Lung (tissue), 12 donors: ENCODE data around the gene RIBC2. TPM values are rescaled to one million over a fixed set of nuclear protein-coding genes. Genes with fewer than 3 reads are reported as not detected.

Experiments used
- ATAC-seq: fragments of 200-7000 bp; cut with Tn5 transposase; one replicate; pipeline ENCODE4 v1.9.1; 2020; ENCODE audit warnings: moderate number of reproducible peaks; ENCODE audit not compliant: insufficient read depth, low FRiP score
- DNase-seq, 3 donors: peaks; one replicate each; pipeline ENCODE4 v3.0.0-alpha.2; 2013 to 2017
- H3K27ac ChIP-seq, 2 donors: one replicate each; pipeline ENCODE4 v1.5.1; 2013; ENCODE audit warnings: mild to moderate bottlenecking in 2 of 2, moderate library complexity in 2 of 2, control low read depth in 1 of 2, inconsistent platforms in 1 of 2, low read depth in 1 of 2, low read length in 1 of 2
- H3K27me3 ChIP-seq, 3 donors: one replicate each; pipeline ENCODE4 v1.5.1; 2013; ENCODE audit warnings: low read length in 2 of 3; ENCODE audit not compliant: control insufficient read depth in 3 of 3, insufficient read depth in 3 of 3
- H3K36me3 ChIP-seq, 4 donors: one replicate each; pipeline ENCODE4 v1.5.1; 2013; ENCODE audit warnings: low read length in 4 of 4, mild to moderate bottlenecking in 1 of 4, moderate library complexity in 1 of 4; ENCODE audit not compliant: control insufficient read depth in 4 of 4, insufficient read depth in 4 of 4
- H3K4me1 ChIP-seq, 5 donors: one replicate each; pipeline ENCODE4 v1.5.1; 2013; ENCODE audit warnings: low read length in 5 of 5, mild to moderate bottlenecking in 2 of 5, moderate library complexity in 1 of 5; ENCODE audit not compliant: control insufficient read depth in 5 of 5, insufficient read depth in 5 of 5
- H3K4me3 ChIP-seq: one replicate; pipeline ENCODE4 v1.5.1; 2013; ENCODE audit warnings: mild to moderate bottlenecking, control low read depth, moderate library complexity
- H3K9ac ChIP-seq, 2 donors: one replicate each; pipeline ENCODE4 v1.5.1; 2013; ENCODE audit warnings: low read length in 2 of 2, control low read depth in 1 of 2; ENCODE audit not compliant: insufficient read depth in 1 of 2
- H3K9me3 ChIP-seq, 4 donors: one replicate each; pipeline ENCODE4 v1.5.1; 2013; ENCODE audit warnings: low read length in 3 of 4, mild to moderate bottlenecking in 1 of 4, moderate library complexity in 1 of 4; ENCODE audit not compliant: control insufficient read depth in 4 of 4, insufficient read depth in 3 of 4
- WGBS, 2 donors: extraction: QIAGEN DNeasy Blood & Tissue Kit; methylation state at CpG; one replicate each; pipeline ENCODE4 v1.1.7; 2013; 5-methylcytosine and 5-hydroxymethylcytosine counted together
- polyA plus RNA-seq, 2 donors: library from polyadenylated mRNA; stranded (reverse); fragments of 200-250 nt; gene quantifications; one replicate each; pipeline ENCODE4 v1.2.1, GENCODE V29; 2013
- total RNA-seq, 2 donors: library from RNA; depleted of rRNA in 1 of 2; stranded (reverse); fragments of >200 nt in 1 of 2; gene quantifications; one replicate each; pipeline ENCODE4 v1.2.1, GENCODE V29; 2014 to 2021
- TF ChIP-seq, protein P1 (sequence below): IDR thresholded peaks from 2 replicates; pipeline ENCODE4 v1.5.1; 2012; ENCODE audit warnings: mild to moderate bottlenecking; ENCODE audit errors: control extremely low read depth, extremely low read depth
- donor health status: control.
- donor health status: control.
- donor health status: Bipolar disorder and iron deficiency.
- donor health status: healthy.
- donor health status: DM: yes; HTN: yes; CAD: no.

The RIBC2 gene
- total and polyA plus RNA-seq, 4 donors, result 2.8 to 8.1 (median 5.7) TPM

DNA sequence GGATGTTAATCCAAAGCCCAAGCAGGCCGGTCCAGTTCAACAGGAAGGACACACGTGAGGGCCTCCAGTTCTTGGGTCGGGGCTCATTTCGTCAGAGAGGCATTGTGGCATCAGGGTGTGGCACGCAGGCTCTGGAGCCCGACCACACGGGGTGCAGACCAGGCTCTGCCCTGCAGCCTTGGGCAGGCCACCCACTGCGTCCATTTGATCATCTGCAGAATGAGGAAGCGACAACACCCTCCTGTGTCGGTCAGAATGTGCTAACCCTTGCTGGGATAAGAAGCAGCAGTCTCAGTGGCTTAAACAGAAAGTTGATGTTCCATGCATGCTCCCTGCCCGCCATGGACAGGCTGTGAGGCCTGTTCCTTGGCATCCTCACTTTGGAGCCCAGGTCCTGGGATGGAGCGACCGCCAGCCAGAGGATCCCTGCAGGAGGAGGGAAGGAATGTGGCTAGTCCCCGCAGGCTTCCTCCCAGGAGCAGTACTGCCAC is 10.8 kb downstream of the RIBC2 start:
- H3K36me3 ChIP-seq, result no peaks in the 10 kb centered on the region
- no peak overlapping the region for H3K27ac ChIP-seq
- TF ChIP-seq, protein P1, sequence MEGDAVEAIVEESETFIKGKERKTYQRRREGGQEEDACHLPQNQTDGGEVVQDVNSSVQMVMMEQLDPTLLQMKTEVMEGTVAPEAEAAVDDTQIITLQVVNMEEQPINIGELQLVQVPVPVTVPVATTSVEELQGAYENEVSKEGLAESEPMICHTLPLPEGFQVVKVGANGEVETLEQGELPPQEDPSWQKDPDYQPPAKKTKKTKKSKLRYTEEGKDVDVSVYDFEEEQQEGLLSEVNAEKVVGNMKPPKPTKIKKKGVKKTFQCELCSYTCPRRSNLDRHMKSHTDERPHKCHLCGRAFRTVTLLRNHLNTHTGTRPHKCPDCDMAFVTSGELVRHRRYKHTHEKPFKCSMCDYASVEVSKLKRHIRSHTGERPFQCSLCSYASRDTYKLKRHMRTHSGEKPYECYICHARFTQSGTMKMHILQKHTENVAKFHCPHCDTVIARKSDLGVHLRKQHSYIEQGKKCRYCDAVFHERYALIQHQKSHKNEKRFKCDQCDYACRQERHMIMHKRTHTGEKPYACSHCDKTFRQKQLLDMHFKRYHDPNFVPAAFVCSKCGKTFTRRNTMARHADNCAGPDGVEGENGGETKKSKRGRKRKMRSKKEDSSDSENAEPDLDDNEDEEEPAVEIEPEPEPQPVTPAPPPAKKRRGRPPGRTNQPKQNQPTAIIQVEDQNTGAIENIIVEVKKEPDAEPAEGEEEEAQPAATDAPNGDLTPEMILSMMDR, result no peak
- no peaks in the 10 kb centered on the region for H3K27me3 ChIP-seq
- H3K9me3 ChIP-seq, result peaks cover 0 to 9% (median 2%) of the 10 kb centered on the region in 4 donors
- H3K9ac ChIP-seq, result no peak overlapping the region
- WGBS, 2 donors, result 62 to 80% methylated on average over 14 of the region's 14 CpGs
- ATAC-seq (no peak), DNase-seq (no peak)
- no peaks in the 10 kb centered on the region for H3K4me1 ChIP-seq
- H3K4me3 ChIP-seq, result no peak overlapping the region

GRCh38 chr22:45425101-45425500 is 11.6 kb downstream of the RIBC2 start:
- H3K4me1 ChIP-seq, result no peaks in the 10 kb centered on the region
- ATAC-seq (no peak), DNase-seq (no peak)
- H3K36me3 ChIP-seq, result no peaks in the 10 kb centered on the region
- H3K9me3 ChIP-seq, result peaks cover 0 to 9% (median 2%) of the 10 kb centered on the region in 4 donors
- TF ChIP-seq, protein P1, result no peak
- WGBS, 2 donors, result 77 to 84% methylated on average over 5 of the region's 5 CpGs
- no peaks in the 10 kb centered on the region for H3K27me3 ChIP-seq
- H3K27ac ChIP-seq, result no peak overlapping the region
- H3K4me3 ChIP-seq, result no peak overlapping the region
- no peak overlapping the region for H3K9ac ChIP-seq

DNA sequence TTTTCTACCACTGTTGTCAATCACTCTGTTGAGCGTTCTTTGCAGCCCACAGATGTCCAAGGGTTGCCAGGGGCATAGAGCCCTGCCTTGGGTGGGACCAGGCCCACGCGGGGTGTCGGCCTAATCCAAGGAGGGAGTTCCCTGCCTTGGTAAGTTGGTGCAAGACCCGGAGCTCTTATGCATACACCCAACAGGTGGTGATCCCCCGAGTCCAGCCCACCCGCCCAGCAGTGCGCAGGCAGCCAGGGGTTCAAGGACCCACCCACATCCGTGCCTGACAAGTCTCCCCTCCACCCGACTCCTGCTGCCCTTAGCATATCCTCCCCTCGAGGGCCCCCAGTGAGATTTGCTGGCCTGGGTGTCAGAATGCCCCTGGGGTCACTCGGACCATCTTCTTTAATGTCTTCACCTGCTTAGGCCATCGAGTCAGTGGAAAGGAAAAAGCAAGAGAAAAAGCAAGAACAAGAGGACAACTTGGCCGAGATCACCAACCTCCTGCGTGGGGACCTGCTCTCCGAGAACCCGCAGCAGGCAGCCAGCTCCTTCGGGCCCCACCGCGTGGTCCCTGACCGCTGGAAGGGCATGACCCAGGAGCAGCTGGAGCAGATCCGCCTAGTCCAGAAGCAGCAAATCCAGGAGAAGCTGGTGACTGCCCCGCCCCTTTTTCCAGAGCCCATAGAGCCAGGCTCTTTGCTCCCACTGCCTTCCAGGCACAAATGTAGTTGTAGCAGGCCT is 12.2 kb downstream of the RIBC2 start:
- H3K27me3 ChIP-seq, result no peaks in the 10 kb centered on the region

More for the DNA sequence above, 12.2 kb downstream of the RIBC2 start:
- DNase-seq (no peak), ATAC-seq (no peak)
- H3K9ac ChIP-seq, result no peak overlapping the region
- H3K4me3 ChIP-seq, result no peak overlapping the region
- H3K9me3 ChIP-seq, result peaks cover 0 to 9% (median 2%) of the 10 kb centered on the region in 4 donors
- no peaks in the 10 kb centered on the region for H3K36me3 ChIP-seq
- H3K4me1 ChIP-seq, result no peaks in the 10 kb centered on the region
- TF ChIP-seq, protein P1, result no peak
- no peak overlapping the region for H3K27ac ChIP-seq
- WGBS, 2 donors, result 93 to 96% methylated on average over 23 of the region's 23 CpGs
